GM21737 (cell line): Measurements from ENCODE around the gene CDS1.
"Not testable (repeated sequence)": the region's sequence is repeated elsewhere in the genome, so short reads cannot be mapped to it uniquely, and the experiment has no call there.

Experiments
- ATAC-seq: cut with Tn5 transposase; IDR thresholded peaks from one replicate; pipeline ENCODE4 v1.9.1; 2021; ENCODE audit warnings: mild to moderate bottlenecking, moderate library complexity; ENCODE audit not compliant: unreplicated experiment

The CDS1 gene

GRCh38 chr4:84582988-84583875 lies at the start of gene CDS1:
TSS of gene CDS1 (plus strand) at chr4:84583127. CDS start at chr4:84583402, 275 bp downstream.
- ATAC-seq, result peak; percentile 44

- no peak for ATAC-seq
Observed at GRCh38 chr4:84535901-84536300, 47.0 kb upstream of the CDS1 start.

GRCh38 chr4:84545093-84545492 lies 37.8 kb upstream of the CDS1 start:
- no peak for ATAC-seq

GRCh38 chr4:84547211-84547610 lies 35.7 kb upstream of the CDS1 start:
- ATAC-seq, result no peak

- not testable (repeated sequence) for ATAC-seq
Observed at GRCh38 chr4:84549191-84549590, 33.7 kb upstream of the CDS1 start.

GRCh38 chr4:84562156-84562555 lies 20.8 kb upstream of the CDS1 start:
- ATAC-seq, result no peak

- no peak for ATAC-seq
Observed at GRCh38 chr4:84563002-84563401, 19.9 kb upstream of the CDS1 start.

GRCh38 chr4:84565951-84566350 lies 17.0 kb upstream of the CDS1 start:
- no peak for ATAC-seq

GRCh38 chr4:84568496-84568895 lies 14.4 kb upstream of the CDS1 start:
- ATAC-seq, result no peak

- ATAC-seq, result no peak
Observed at GRCh38 chr4:84569009-84569408, 13.9 kb upstream of the CDS1 start.

GRCh38 chr4:84573385-84574068 lies 9.4 kb upstream of the CDS1 start:
- no peak for ATAC-seq

GRCh38 chr4:84574069-84574720 lies 8.7 kb upstream of the CDS1 start:
- no peak for ATAC-seq

GRCh38 chr4:84578540-84579402 lies 4.2 kb upstream of the CDS1 start:
- no peak for ATAC-seq

GRCh38 chr4:84579403-84579776 lies 3.5 kb upstream of the CDS1 start:
- no peak for ATAC-seq

GRCh38 chr4:84582302-84582987 lies 482 bp upstream of the CDS1 start:
- peak; percentile 80 for ATAC-seq

- ATAC-seq, result no peak
Observed at GRCh38 chr4:84583876-84584380, 1.0 kb downstream of the CDS1 start.

- ATAC-seq, result no peak
Observed at GRCh38 chr4:84585251-84585650, 2.3 kb downstream of the CDS1 start.

GRCh38 chr4:84594724-84595123 lies 11.8 kb downstream of the CDS1 start:
- no peak for ATAC-seq

- no peak for ATAC-seq
Observed at GRCh38 chr4:84596826-84597225, 13.9 kb downstream of the CDS1 start.

- ATAC-seq, result no peak
Observed at GRCh38 chr4:84597450-84597849, 14.5 kb downstream of the CDS1 start.
